Stromal cell of bone marrow (primary cell): ENCODE results near the gene ARHGEF35.
"Not testable (repeated sequence)": the region's sequence is repeated elsewhere in the genome, so short reads cannot be mapped to it uniquely, and the experiment has no call there.

Experiments used
- DNase-seq: peaks from one replicate; pipeline ENCODE4 v3.0.0-alpha.2; 2012; ENCODE audit warnings: low read depth

The ARHGEF35 gene

DNA sequence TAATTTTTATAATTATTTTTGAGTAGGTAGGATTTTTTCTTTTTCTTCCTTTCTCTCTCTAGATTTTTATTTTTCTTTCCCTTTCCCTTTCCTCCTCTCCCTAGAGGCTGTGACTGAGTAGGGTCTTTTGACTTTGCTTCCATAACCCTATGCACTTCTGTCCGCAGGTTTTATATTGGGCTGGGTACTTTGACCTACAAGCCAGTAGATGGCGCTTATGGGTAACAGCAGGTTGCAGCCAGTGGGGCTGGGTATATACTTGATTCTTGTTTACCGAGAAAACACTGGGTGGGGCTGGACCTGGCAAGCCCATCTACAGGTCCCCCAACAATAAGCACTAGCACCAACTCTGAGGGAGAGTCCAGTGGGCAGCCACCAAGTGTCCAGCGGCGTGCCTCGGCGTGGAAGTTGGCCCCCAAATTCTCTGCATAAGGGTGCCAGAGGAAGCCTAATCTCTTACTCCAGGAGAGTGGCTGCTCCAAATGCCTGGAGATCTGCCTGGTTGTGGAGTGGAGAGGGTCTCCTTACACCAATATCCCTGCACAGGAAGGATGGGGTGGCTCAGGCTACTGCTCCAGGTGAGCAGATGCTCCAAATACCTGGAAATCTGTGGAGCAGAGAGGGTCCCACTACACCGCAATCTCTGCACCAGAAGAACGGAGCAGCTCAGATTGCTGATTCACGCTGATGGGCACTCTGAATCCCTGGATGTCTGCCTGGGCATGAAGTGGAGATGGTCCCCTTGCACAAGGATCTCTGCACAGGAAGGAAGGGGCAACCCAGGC lies 17.1 kb downstream of the ARHGEF35 start:
- not testable (repeated sequence) for DNase-seq

DNA sequence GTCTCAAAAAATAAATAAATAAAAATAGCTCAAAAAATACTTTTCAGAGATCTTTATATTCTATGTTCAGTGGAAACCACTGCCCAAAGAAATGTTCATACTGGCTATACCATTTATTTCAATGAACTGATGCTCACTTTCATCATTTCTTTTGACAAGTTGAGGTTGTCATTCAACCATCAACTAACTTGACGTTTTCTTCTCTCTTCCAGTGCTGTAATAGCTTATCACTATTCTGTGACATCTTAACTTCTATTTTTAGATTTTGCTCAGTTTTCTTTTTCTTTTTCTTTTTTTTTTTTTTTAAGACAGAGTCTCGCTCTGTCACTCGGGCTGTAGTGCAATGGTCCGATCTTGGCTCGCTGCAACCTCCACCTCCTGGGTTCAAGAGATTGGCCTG lies 21.0 kb downstream of the ARHGEF35 start:
- DNase-seq, result no peak

- not testable (repeated sequence) for DNase-seq
Observed at GRCh38 chr7:144171594-144172350, 23.9 kb downstream of the ARHGEF35 start.

DNA sequence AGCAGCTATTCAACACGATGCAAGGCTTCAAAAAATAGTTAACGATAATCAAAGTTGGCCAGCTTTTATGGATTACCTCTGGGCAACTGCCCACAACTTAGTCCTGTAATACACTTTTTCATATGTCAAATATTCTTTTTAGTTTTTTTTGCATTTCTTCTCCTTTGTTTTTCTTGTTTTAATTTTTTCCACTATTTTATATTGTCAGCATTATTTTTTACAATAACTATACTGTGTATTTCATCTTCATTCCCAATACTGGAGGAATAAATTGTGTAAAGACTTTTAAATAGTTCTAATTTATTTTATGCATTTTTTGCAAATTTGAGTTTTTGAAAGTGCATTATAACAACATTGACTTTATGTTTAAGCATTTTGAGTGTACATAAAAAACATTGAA lies 30.8 kb downstream of the ARHGEF35 start:
- no peak for DNase-seq

GRCh38 chr7:144158861-144159260 lies 36.8 kb downstream of the ARHGEF35 start:
- DNase-seq, result no peak

- no peak for DNase-seq
Observed at GRCh38 chr7:144148224-144148827, 47.3 kb downstream of the ARHGEF35 start.

DNA sequence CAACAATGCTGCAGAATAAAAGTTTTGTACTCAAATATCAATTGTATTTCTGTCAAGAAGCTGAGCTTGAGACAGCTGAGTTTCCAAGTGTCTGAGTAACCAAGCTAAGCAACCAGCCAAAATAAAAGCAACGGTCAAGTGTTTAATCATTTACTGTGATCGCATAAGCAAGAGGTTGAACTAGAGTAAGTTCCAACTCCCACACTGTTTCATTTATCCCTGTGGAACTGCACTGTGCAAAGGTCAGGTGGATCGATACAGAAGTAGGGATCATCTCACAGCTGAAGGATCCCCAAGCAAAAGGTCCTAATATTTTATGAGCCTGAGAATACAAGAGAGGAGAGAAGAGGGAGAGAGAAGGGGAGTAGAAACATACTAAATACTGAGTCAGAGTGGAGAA lies 51.2 kb downstream of the ARHGEF35 start:
- no peak for DNase-seq

GRCh38 chr7:144142187-144142586 lies 53.4 kb downstream of the ARHGEF35 start:
- DNase-seq, result no peak

DNA sequence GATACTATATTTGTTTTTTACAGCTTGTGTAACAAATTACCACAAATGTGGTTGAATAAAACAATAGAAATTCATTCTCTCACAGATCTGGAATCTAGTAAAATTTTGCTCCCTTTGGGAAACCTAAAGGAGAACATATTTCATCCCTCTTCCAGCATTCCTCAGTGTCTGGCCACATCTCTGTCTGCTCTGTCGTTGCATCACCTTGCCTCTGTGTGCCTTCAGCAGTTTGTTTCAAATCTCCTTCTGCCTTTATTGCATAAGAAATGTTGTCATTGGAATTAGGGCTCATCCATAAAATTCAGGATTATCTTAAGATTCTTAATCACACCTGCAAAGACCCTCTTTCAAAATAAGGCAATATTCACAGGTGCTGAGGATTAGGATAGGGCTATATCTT lies 58.1 kb downstream of the ARHGEF35 start:
- no peak for DNase-seq
